HCEC 1CT (cell line): ENCODE results near the gene FOXL1.

Source experiments
- DNase-seq: peaks from one replicate; pipeline ENCODE4 v3.0.0-alpha.2; 2017

The FOXL1 gene

GRCh38 chr16:86549076-86549892 lies 29.1 kb upstream of the FOXL1 start:
- DNase-seq: no peak

GRCh38 chr16:86549893-86550190 lies 28.5 kb upstream of the FOXL1 start:
- DNase-seq: no peak

- DNase-seq: no peak
Observed at GRCh38 chr16:86550281-86550680, 28.1 kb upstream of the FOXL1 start.

GRCh38 chr16:86553356-86553755 lies 25.0 kb upstream of the FOXL1 start:
- DNase-seq: no peak

GRCh38 chr16:86554599-86554916 lies 23.8 kb upstream of the FOXL1 start:
- no peak for DNase-seq

- peak; percentile 87 for DNase-seq
Observed at GRCh38 chr16:86554917-86555703, 23.2 kb upstream of the FOXL1 start, which contains the start of gene MTHFSD. TSS of gene MTHFSD (minus strand) at chr16:86555235. CDS start at chr16:86555184, 51 bp downstream.

- DNase-seq: no peak
Observed at GRCh38 chr16:86555704-86556075, 22.7 kb upstream of the FOXL1 start.

GRCh38 chr16:86556576-86556975 lies 21.8 kb upstream of the FOXL1 start:
- no peak for DNase-seq

- DNase-seq: no peak
Observed at GRCh38 chr16:86557587-86557986, 20.8 kb upstream of the FOXL1 start.

GRCh38 chr16:86558355-86559193 lies 19.8 kb upstream of the FOXL1 start:
- no peak for DNase-seq

GRCh38 chr16:86559802-86560305 lies 18.5 kb upstream of the FOXL1 start:
- DNase-seq: no peak

- DNase-seq: no peak
Observed at GRCh38 chr16:86562356-86562755, 16.0 kb upstream of the FOXL1 start.

- peak; percentile 73 for DNase-seq
Observed at GRCh38 chr16:86563469-86564345, 14.6 kb upstream of the FOXL1 start.

GRCh38 chr16:86565181-86565631 lies 13.1 kb upstream of the FOXL1 start:
- DNase-seq: no peak

- no peak for DNase-seq
Observed at GRCh38 chr16:86565644-86566511, 12.5 kb upstream of the FOXL1 start.

GRCh38 chr16:86566601-86566965 lies 11.8 kb upstream of the FOXL1 start, which contains the start of gene FOXC2:
TSS of gene FOXC2 (plus strand) at chr16:86566829. CDS start at chr16:86567336, 507 bp downstream.
- peak; percentile 78 for DNase-seq

GRCh38 chr16:86566966-86567700 lies 11.2 kb upstream of the FOXL1 start:
- peak; percentile 45 for DNase-seq

- peak; percentile 22 for DNase-seq
Observed at GRCh38 chr16:86567701-86568581, 10.4 kb upstream of the FOXL1 start.
